ENCODE results near the gene MBP.

MBP gene

DNA sequence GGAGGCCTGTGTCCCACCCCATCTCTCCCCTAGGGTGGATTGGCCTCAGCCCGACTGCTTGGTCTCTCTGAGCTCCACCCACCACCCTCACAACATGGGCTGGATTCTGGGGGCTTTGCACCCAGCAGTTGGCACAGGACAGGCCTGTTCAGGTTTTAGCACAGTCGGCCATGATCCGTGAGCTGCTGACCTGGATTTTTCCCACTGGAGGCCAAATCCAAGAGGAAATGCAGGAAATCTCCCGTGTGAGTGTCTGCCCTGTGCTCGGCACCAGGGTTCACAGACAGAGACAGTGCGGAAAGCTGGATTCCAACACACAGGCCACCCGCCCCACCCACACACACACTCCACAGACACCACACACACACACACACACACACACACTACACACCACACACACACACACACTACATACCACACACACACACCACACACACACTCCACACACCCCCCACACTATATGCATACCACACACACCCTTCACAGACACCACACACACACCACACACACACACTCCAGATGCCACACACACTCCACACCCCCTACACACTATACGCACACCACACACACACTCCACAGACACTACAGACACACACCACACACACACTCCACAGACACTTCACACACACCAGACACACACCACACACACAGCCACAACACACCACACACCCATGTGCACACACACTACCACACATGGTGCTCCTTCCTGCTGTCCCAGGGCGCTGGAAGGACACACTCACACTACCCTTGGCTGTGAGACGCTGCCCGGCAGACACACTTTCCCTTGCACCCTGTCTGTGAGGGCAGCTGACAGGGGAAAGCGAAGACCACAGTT lies 14.1 kb downstream of the MBP start:
- no peak overlapping the region for H3K4me3 Mint-ChIP-seq
- H3K9me3 Mint-ChIP-seq = no peaks in the 10 kb centered on the region
- no peaks in the 10 kb centered on the region for H3K36me3 Mint-ChIP-seq (ENCODE audit: low read depth)
- TF ChIP-seq, protein P1, sequence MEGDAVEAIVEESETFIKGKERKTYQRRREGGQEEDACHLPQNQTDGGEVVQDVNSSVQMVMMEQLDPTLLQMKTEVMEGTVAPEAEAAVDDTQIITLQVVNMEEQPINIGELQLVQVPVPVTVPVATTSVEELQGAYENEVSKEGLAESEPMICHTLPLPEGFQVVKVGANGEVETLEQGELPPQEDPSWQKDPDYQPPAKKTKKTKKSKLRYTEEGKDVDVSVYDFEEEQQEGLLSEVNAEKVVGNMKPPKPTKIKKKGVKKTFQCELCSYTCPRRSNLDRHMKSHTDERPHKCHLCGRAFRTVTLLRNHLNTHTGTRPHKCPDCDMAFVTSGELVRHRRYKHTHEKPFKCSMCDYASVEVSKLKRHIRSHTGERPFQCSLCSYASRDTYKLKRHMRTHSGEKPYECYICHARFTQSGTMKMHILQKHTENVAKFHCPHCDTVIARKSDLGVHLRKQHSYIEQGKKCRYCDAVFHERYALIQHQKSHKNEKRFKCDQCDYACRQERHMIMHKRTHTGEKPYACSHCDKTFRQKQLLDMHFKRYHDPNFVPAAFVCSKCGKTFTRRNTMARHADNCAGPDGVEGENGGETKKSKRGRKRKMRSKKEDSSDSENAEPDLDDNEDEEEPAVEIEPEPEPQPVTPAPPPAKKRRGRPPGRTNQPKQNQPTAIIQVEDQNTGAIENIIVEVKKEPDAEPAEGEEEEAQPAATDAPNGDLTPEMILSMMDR (IDR thresholded peaks at IDR 0.05; ENCODE audit: unreplicated experiment in 3 of 3) = no peak
- H3K27me3 Mint-ChIP-seq (ENCODE audit: low read depth) = peaks cover 3% of the 10 kb centered on the region
- H3K4me1 Mint-ChIP-seq = peaks cover 25% of the 10 kb centered on the region
- H3K27ac Mint-ChIP-seq = peak overlapping the region in 1 of 3 experiments; percentile 51

- Mint-ChIP-seq H3K36me3 (ENCODE audit: low read depth) (peaks cover 3% of the 10 kb centered on the region), H3K27ac (no peak overlapping the region), H3K4me1 (peaks cover 34% of the 10 kb centered on the region), H3K9me3 (no peaks in the 10 kb centered on the region), H3K27me3 (ENCODE audit: low read depth) (peaks cover 3% of the 10 kb centered on the region), H3K4me3 (no peak overlapping the region)
- TF ChIP-seq, protein P1 (IDR thresholded peaks at IDR 0.05; ENCODE audit: unreplicated experiment in 3 of 3) = no peak
Observed at GRCh38 chr18:77116201-77117080, 16.1 kb downstream of the MBP start.

GRCh38 chr18:77115192-77115953 lies 17.2 kb downstream of the MBP start:
- Mint-ChIP-seq H3K9me3 (no peaks in the 10 kb centered on the region), H3K4me1 (peaks cover 34% of the 10 kb centered on the region), H3K27ac (peak overlapping the region in 2 of 3 experiments; percentile 17 to 79), H3K4me3 (no peak overlapping the region), H3K27me3 (ENCODE audit: low read depth) (peaks cover 3% of the 10 kb centered on the region), H3K36me3 (ENCODE audit: low read depth) (peaks cover 3% of the 10 kb centered on the region)
- TF ChIP-seq, protein P1 (IDR thresholded peaks at IDR 0.05; ENCODE audit: unreplicated experiment in 3 of 3) = no peak

GRCh38 chr18:77114415-77115191 lies 18.0 kb downstream of the MBP start:
- Mint-ChIP-seq H3K9me3 (no peaks in the 10 kb centered on the region), H3K36me3 (ENCODE audit: low read depth) (peaks cover 3% of the 10 kb centered on the region), H3K4me3 (no peak overlapping the region), H3K27ac (peak overlapping the region; percentile 27 to 79 (median 65)), H3K27me3 (ENCODE audit: low read depth) (no peaks in the 10 kb centered on the region), H3K4me1 (peaks cover 41% of the 10 kb centered on the region)
- TF ChIP-seq, protein P1 (IDR thresholded peaks at IDR 0.05; ENCODE audit: unreplicated experiment in 3 of 3) = no peak

DNA sequence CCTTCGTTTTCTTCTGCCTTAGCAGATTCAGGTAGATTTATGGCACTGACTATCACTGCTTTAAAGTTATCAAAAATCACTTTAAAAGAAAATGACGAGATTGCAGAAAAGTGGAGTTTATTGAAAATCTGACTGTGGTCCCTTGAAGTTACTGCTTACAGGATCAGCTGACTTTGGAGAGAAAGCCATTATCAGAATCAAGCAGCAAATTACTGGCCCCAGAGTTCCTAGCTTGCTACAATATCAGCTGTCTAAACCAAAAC lies 18.5 kb downstream of the MBP start:
- no peaks in the 10 kb centered on the region for H3K9me3 Mint-ChIP-seq
- no peaks in the 10 kb centered on the region for H3K27me3 Mint-ChIP-seq (ENCODE audit: low read depth)
- H3K4me3 Mint-ChIP-seq = no peak overlapping the region
- TF ChIP-seq, protein P1 (IDR thresholded peaks at IDR 0.05; ENCODE audit: unreplicated experiment in 3 of 3) = no peak
- H3K27ac Mint-ChIP-seq = peak overlapping the region; percentile 27 to 79 (median 65)
- H3K36me3 Mint-ChIP-seq (ENCODE audit: low read depth) = peaks cover 3% of the 10 kb centered on the region
- H3K4me1 Mint-ChIP-seq = peaks cover 47% of the 10 kb centered on the region

Measured in nephron (organoid).